Endothelial cell of umbilical vein (primary cell): ENCODE data around the gene PLEKHA6. TPM values are rescaled to one million over a fixed set of nuclear protein-coding genes. Genes with fewer than 3 reads are reported as not detected.

Experiments used
- BruUV-seq: library from RNA; stranded (reverse); fragments of 400-500 nt; replicated peaks from 2 replicates; lab custom pipeline; 2021; lab: Mats Ljungman, UMichigan
- CTCF ChIA-PET: fragments of 300-600, 350-600 bp; sonication (Branson Sonifier 250); formaldehyde crosslinking; loops from one replicate; lab custom pipeline; 2021; ENCODE audit warnings: antibody characterized with exemption, inconsistent platforms; lab: Charles Lee
- POLR2A ChIA-PET: fragments of 300-600, 350-600 bp; sonication (Branson Sonifier 250); formaldehyde crosslinking; loops from one replicate; lab custom pipeline; 2021; ENCODE audit warnings: antibody characterized with exemption, inconsistent platforms; lab: Charles Lee
- DNase-seq: peaks from one replicate; pipeline ENCODE4 v3.0.0-alpha.2; 2011; ENCODE audit warnings: low read depth, low spot score
- FAIRE-seq: peaks from 2 replicates; lab custom pipeline; 2011; peaks lifted over from hg19 to GRCh38; lab: Jason Lieb, UNC
- H2AFZ ChIP-seq: 2 replicates; pipeline ENCODE4 v1.6.0; 2012; ENCODE audit warnings: low read depth, low read length, control low read depth, inconsistent platforms
- H3K27ac ChIP-seq: 2 replicates; pipeline ENCODE4 v1.5.1; 2011; ENCODE audit warnings: low read depth, mild to moderate bottlenecking, control low read depth, low read length, moderate library complexity; ENCODE audit not compliant: insufficient read depth
- H3K27me3 ChIP-seq, 2 experiments: 2 replicates each; pipeline versions ENCODE4 v1.6.0 to v1.6.1; 2011; ENCODE audit warnings: low read length in 2 of 2, mixed read lengths in 1 of 2; ENCODE audit not compliant: control insufficient read depth in 2 of 2, insufficient read depth in 2 of 2
- H3K36me3 ChIP-seq, 2 experiments: 2 replicates in 1 of 2; 3 replicates in 1 of 2; pipeline ENCODE4 v1.5.1; 2011; ENCODE audit warnings: low read length in 2 of 2, mild to moderate bottlenecking in 1 of 2, moderate library complexity in 1 of 2; ENCODE audit not compliant: control insufficient read depth in 2 of 2, insufficient read depth in 2 of 2; ENCODE audit errors: extremely low read depth in 1 of 2
- H3K4me1 ChIP-seq: 3 replicates; pipeline ENCODE4 v1.5.1; 2011; ENCODE audit warnings: mild to moderate bottlenecking, low read length; ENCODE audit not compliant: control insufficient read depth, insufficient read depth; ENCODE audit errors: extremely low read depth
- H3K4me2 ChIP-seq: 2 replicates; pipeline ENCODE4 v1.6.1; 2011; ENCODE audit warnings: low read length, control low read depth, mixed read lengths; ENCODE audit not compliant: insufficient read depth
- H3K4me3 ChIP-seq, 3 experiments: fragments of 200-600 bp in 1 of 3; sonication (generic), shearing (Covaris generic) in 1 of 3; replicated peaks in 1 of 3; 2 replicates each; pipeline ENCODE4 v1.5.1; 2011 to 2016; ENCODE audit warnings: control low read depth in 3 of 3, low read length in 3 of 3, mild to moderate bottlenecking in 2 of 3, inconsistent platforms in 1 of 3, low read depth in 1 of 3, moderate library complexity in 1 of 3; ENCODE audit not compliant: insufficient read depth in 1 of 3
- H3K79me2 ChIP-seq: 2 replicates; pipeline ENCODE4 v1.6.0; 2012; ENCODE audit warnings: low read length, inconsistent platforms; ENCODE audit not compliant: control insufficient read depth, insufficient read depth
- H3K9ac ChIP-seq: replicated peaks from 2 replicates; pipeline ENCODE3; 2011; ENCODE audit warnings: low read length, control low read depth; ENCODE audit not compliant: insufficient read depth; ENCODE audit errors: extremely low read depth
- H3K9me1 ChIP-seq: replicated peaks from 3 replicates; pipeline ENCODE4 v1.6.0; 2011; ENCODE audit warnings: mild to moderate bottlenecking, low read length; ENCODE audit not compliant: control insufficient read depth, insufficient read depth; ENCODE audit errors: extremely low read depth
- H3K9me3 ChIP-seq: replicated peaks from 2 replicates; pipeline ENCODE4 v1.5.1; 2012; ENCODE audit warnings: low read length, inconsistent platforms; ENCODE audit not compliant: control insufficient read depth, insufficient read depth
- H4K20me1 ChIP-seq: replicated peaks from 2 replicates; pipeline ENCODE3; 2011; ENCODE audit warnings: mild to moderate bottlenecking, low read length; ENCODE audit not compliant: control insufficient read depth, insufficient read depth; ENCODE audit errors: extremely low read depth
- CTCF ChIP-seq, 2 donors: IDR thresholded peaks; 1 replicate in 1 of 2; 2 replicates in 1 of 2; pipeline ENCODE4 v1.5.1; 2011; ENCODE audit warnings: low read length in 2 of 2, mild to moderate bottlenecking in 2 of 2, moderate library complexity in 2 of 2, control low read depth in 1 of 2, inconsistent platforms in 1 of 2, low read depth in 1 of 2; ENCODE audit not compliant: insufficient read depth in 1 of 2; ENCODE audit errors: extremely low read depth in 1 of 2
- EZH2 ChIP-seq: IDR thresholded peaks from 2 replicates; pipeline ENCODE4 v1.6.1; 2012; ENCODE audit warnings: borderline replicate concordance, low read depth, mild to moderate bottlenecking, moderate library complexity, low read length, inconsistent platforms; ENCODE audit not compliant: severe bottlenecking
- FOS ChIP-seq: IDR thresholded peaks from 2 replicates; pipeline ENCODE4 v1.6.1; 2011; ENCODE audit warnings: mild to moderate bottlenecking, low read length, moderate library complexity, borderline replicate concordance; ENCODE audit not compliant: insufficient read depth
- GATA2 ChIP-seq: IDR thresholded peaks from 2 replicates; pipeline ENCODE4 v1.7.0; 2011; ENCODE audit warnings: low read depth, mild to moderate bottlenecking, moderate library complexity, mixed read lengths, low read length; ENCODE audit not compliant: insufficient read length, insufficient read depth
- JUN ChIP-seq: IDR thresholded peaks from 2 replicates; pipeline ENCODE4 v1.6.1; 2011; ENCODE audit warnings: borderline replicate concordance, low read depth; ENCODE audit not compliant: insufficient read length, insufficient read depth
- MAX ChIP-seq: IDR thresholded peaks from 2 replicates; pipeline ENCODE4 v1.6.1; 2011; ENCODE audit not compliant: insufficient read depth, insufficient read length
- MYC ChIP-seq: IDR thresholded peaks from one replicate; pipeline ENCODE4 v1.6.1; 2011; ENCODE audit warnings: mild to moderate bottlenecking, low read depth, low read length
- POLR2A ChIP-seq: IDR thresholded peaks from 2 replicates; pipeline ENCODE4 v1.6.1; 2012; ENCODE audit warnings: low read depth, mild to moderate bottlenecking, control low read depth, low read length
- POLR2AphosphoS5 ChIP-seq: IDR thresholded peaks from 2 replicates; pipeline ENCODE4 v1.6.1; 2012; ENCODE audit warnings: low read depth, mild to moderate bottlenecking, control low read depth, low read length, moderate library complexity; ENCODE audit not compliant: insufficient read depth
- dilution Hi-C: fragments of 300-500 bp; cut with MboI; formaldehyde crosslinking; loops from one replicate; pipeline ENCODE4 v1.15.0; 2019; ENCODE audit warnings: low sequenced_read_pairs; ENCODE audit not compliant: extremely low pct_ligation_motif_present
- intact Hi-C: fragments of 100-400 bp; cut with micrococcal nuclease; formaldehyde crosslinking; loops from one replicate; pipeline ENCODE4 v1.10.0; 2022
- polyA plus RNA-seq, 4 experiments: library from polyadenylated mRNA; depleted of rRNA in 3 of 4; stranded (reverse) in 3 of 4; unstranded in 1 of 4; fragments of >200 nt; gene quantifications; 2 replicates each; pipeline versions ENCODE4 v1.2.1 to v1.2.3, GENCODE V29; 2011 to 2012; ENCODE audit warnings: missing spikeins in 1 of 4
- total RNA-seq: library from RNA; stranded (reverse); gene quantifications from 2 replicates; pipeline ENCODE4 v1.2.3, GENCODE V29; 2021

The PLEKHA6 gene
- total and polyA plus RNA-seq, 2 donors (not counting 3 experiments of a cell fraction or from before 2014, with no cell fraction given), result 2.1 to 15.0 TPM

GRCh38 chr1:204259782-204260181 is 99.9 kb downstream of the PLEKHA6 start:
- ChIA-PET CTCF (interaction anchor here (1.1 to 9.8 kb wide), 7 partner anchors 48 to 243 kb away, joined by 3 to 318 read pairs (median 9); partner anchors contain the start of gene PLEKHA6), POLR2A (no interaction called here)
- Histone ChIP-seq H3K9me3 (no peaks in the 10 kb centered on the region), H3K79me2 (no peaks in the 10 kb centered on the region), H3K4me1 (peaks cover 4% of the 10 kb centered on the region), H3K4me2 (no peak overlapping the region), H2AFZ (no peak overlapping the region), H3K27me3 (no peaks in the 10 kb centered on the region), H3K27ac (no peak overlapping the region), H3K36me3 (no peaks in the 10 kb centered on the region), H3K9ac (no peak overlapping the region), H3K9me1 (no peaks in the 10 kb centered on the region), H3K4me3 (no peak overlapping the region), H4K20me1 (no peaks in the 10 kb centered on the region)
- no peak for FAIRE-seq
- TF ChIP-seq POLR2AphosphoS5 (no peak), EZH2 (no peak), CTCF (IDR thresholded peaks at IDR 0.05; ENCODE audit: extremely low read depth in 1 of 2, insufficient read depth in 1 of 2, low read depth in 1 of 2, low read length in 2 of 2) (no peak), MYC (no peak), MAX (no peak), GATA2 (no peak), POLR2A (no peak), JUN (no peak), FOS (no peak)
- intact Hi-C loops, result loop anchor here (2.0 to 5.0 kb wide), 2 partner anchors 45 to 243 kb away; no protein-coding TSS in a partner anchor
- dilution Hi-C loops, result no loop called here
- no peak for DNase-seq
- BruUV-seq, result no TSS peak
